ENCODE measurements around the gene PROZ. TPM values are rescaled to one million over a fixed set of nuclear protein-coding genes. Genes with fewer than 3 reads are reported as not detected.

The PROZ gene
- total RNA-seq, 2 donors from 2014 or later = not detected

DNA sequence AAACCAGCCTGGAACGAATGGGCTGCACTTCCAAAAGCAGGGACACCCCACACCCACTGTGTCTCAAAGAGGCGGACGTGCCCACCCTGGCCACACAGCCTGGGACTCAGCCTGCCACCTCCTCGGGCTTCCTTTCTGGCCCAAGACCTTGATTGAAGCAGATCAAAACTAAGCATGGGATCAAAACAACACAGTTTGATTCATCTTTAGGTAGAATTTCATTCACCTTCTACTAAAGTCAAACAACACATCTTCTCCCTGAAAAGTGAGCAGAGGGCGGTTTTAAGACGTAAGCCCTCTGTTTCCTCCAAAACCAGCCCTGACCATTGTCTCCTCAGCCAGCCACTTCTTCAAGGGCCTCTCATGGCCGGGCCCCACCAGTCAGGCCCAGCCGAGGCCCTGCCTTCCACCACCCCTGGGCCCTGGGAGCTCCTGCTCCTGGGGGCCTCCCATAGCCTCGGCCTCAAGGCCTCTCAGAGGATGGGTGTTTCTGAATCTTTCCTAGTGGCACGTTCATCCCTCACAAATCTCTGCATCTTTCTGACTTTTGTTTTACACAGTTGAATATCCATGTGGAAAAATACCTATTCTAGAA is 42.1 kb upstream of the PROZ start:
- H3K27ac ChIP-seq = no peak overlapping the region
- no peak overlapping the region for H3K4me3 ChIP-seq
- no peaks in the 10 kb centered on the region for H3K9me3 ChIP-seq
- no peaks in the 10 kb centered on the region for H3K36me3 ChIP-seq
- H3K27me3 ChIP-seq (replicated peaks; ENCODE audit: insufficient read depth) = no peaks in the 10 kb centered on the region
- WGBS = 91% methylated on average over 9 of the region's 10 CpGs
- no peak for DNase-seq (ENCODE audit: low spot score)
- no peaks in the 10 kb centered on the region for H3K4me1 ChIP-seq (replicated peaks)
- TF ChIP-seq, protein P1, sequence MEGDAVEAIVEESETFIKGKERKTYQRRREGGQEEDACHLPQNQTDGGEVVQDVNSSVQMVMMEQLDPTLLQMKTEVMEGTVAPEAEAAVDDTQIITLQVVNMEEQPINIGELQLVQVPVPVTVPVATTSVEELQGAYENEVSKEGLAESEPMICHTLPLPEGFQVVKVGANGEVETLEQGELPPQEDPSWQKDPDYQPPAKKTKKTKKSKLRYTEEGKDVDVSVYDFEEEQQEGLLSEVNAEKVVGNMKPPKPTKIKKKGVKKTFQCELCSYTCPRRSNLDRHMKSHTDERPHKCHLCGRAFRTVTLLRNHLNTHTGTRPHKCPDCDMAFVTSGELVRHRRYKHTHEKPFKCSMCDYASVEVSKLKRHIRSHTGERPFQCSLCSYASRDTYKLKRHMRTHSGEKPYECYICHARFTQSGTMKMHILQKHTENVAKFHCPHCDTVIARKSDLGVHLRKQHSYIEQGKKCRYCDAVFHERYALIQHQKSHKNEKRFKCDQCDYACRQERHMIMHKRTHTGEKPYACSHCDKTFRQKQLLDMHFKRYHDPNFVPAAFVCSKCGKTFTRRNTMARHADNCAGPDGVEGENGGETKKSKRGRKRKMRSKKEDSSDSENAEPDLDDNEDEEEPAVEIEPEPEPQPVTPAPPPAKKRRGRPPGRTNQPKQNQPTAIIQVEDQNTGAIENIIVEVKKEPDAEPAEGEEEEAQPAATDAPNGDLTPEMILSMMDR (IDR thresholded peaks at IDR 0.05) = no peak
- TF ChIP-seq POLR2A (IDR thresholded peaks at IDR 0.05) (no peak), POLR2AphosphoS5 (IDR thresholded peaks at IDR 0.05) (no peak)
- intact Hi-C loops (cut with DNase I) = no loop called here

GRCh38 chr13:113116871-113117271 is 41.6 kb upstream of the PROZ start:
- no peak for DNase-seq (ENCODE audit: low spot score)
- 85% methylated on average over 10 of the region's 10 CpGs for WGBS
- Histone ChIP-seq H3K27me3 (replicated peaks; ENCODE audit: insufficient read depth) (no peaks in the 10 kb centered on the region), H3K4me3 (no peak overlapping the region), H3K36me3 (no peaks in the 10 kb centered on the region), H3K27ac (no peak overlapping the region), H3K9me3 (no peaks in the 10 kb centered on the region), H3K4me1 (replicated peaks) (no peaks in the 10 kb centered on the region)
- intact Hi-C loops (cut with DNase I) = no loop called here
- TF ChIP-seq POLR2A (IDR thresholded peaks at IDR 0.05) = no peak
- TF ChIP-seq POLR2AphosphoS5 (IDR thresholded peaks at IDR 0.05) = no peak
- TF ChIP-seq, protein P1 (IDR thresholded peaks at IDR 0.05) = no peak

DNA sequence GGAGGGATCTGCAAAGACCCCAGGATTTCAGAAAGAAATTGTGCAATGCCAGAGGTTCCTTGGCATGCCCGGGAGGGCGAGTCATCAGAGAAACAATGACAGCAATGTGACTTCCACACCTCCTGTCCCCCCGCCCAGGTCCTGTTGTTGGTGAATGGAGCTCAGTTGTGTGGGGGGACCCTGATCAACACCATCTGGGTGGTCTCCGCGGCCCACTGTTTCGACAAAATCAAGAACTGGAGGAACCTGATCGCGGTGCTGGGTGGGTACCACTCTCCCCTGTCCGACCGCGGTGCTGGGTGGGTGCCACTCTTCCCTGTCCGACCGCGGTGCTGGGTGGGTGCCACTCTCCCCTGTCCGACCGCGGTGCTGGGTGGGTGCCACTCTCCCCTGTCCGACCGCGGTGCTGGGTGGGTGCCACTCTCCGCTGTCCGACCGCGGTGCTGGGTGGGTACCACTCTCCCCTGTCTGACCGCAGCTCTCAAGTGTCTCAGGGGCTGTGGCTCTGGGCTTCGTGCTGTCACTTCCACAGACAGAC is 41.0 kb upstream of the PROZ start:
- DNase-seq (ENCODE audit: low spot score) = no peak
- WGBS = 89% methylated on average over 26 of the region's 26 CpGs
- TF ChIP-seq POLR2AphosphoS5 (IDR thresholded peaks at IDR 0.05) (no peak), POLR2A (IDR thresholded peaks at IDR 0.05) (no peak)
- TF ChIP-seq, protein P1 (IDR thresholded peaks at IDR 0.05) = no peak
- H3K4me1 ChIP-seq (replicated peaks) = no peaks in the 10 kb centered on the region
- intact Hi-C loops (cut with DNase I) = no loop called here
- H3K9me3 ChIP-seq = no peaks in the 10 kb centered on the region
- no peaks in the 10 kb centered on the region for H3K27me3 ChIP-seq (replicated peaks; ENCODE audit: insufficient read depth)
- H3K36me3 ChIP-seq = no peaks in the 10 kb centered on the region
- H3K4me3 ChIP-seq = no peak overlapping the region
- no peak overlapping the region for H3K27ac ChIP-seq

DNA sequence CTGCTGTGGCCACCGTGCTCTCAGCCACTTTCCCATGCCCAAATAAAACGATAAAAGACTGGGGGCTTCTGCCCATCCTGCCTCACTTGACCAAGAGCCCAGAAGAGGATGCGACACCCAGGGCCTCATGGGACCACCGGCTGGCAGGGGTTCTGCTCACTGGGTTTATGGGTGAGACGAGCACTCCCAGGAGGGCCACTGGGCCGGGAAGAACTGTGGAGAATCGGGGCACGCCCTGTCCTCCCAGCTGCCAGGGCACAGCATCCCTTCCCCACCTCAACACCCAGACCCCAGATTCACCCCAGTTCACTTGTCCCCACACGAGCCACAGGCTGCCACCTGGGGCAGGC is 40.6 kb upstream of the PROZ start:
- intact Hi-C loops (cut with DNase I) = no loop called here
- WGBS = 90% methylated on average over 8 of the region's 9 CpGs
- Histone ChIP-seq H3K4me1 (replicated peaks) (no peaks in the 10 kb centered on the region), H3K4me3 (no peak overlapping the region), H3K36me3 (no peaks in the 10 kb centered on the region), H3K27ac (no peak overlapping the region), H3K9me3 (no peaks in the 10 kb centered on the region), H3K27me3 (replicated peaks; ENCODE audit: insufficient read depth) (no peaks in the 10 kb centered on the region)
- TF ChIP-seq, protein P1 (IDR thresholded peaks at IDR 0.05) = no peak
- TF ChIP-seq POLR2A (IDR thresholded peaks at IDR 0.05) (no peak), POLR2AphosphoS5 (IDR thresholded peaks at IDR 0.05) (no peak)
- no peak for DNase-seq (ENCODE audit: low spot score)
